ENCODE data around the gene TBC1D8B.
"Not testable (repeated sequence)": the region's sequence is repeated elsewhere in the genome, so short reads cannot be mapped to it uniquely, and the experiment has no call there.

DNA sequence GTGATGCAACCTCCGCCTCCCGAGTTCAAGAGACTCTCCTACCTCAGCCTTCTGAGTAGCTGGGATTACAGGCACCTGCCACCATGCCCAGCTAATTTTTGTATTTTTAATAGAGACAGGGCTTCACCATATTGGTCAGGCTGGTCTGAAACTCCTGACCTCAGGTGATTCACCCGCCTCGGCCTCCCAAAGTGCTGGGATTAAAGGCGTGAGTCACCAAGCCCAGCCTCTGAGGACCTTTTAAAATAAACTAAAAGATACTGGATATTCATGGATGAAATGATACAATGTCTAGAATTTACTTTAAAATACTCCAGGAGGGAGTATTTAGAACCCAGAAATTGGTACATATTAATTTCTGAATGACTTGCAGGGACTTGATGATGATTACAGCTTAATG is 10.5 kb downstream of the TBC1D8B start:
- TF ChIP-seq, protein P1, sequence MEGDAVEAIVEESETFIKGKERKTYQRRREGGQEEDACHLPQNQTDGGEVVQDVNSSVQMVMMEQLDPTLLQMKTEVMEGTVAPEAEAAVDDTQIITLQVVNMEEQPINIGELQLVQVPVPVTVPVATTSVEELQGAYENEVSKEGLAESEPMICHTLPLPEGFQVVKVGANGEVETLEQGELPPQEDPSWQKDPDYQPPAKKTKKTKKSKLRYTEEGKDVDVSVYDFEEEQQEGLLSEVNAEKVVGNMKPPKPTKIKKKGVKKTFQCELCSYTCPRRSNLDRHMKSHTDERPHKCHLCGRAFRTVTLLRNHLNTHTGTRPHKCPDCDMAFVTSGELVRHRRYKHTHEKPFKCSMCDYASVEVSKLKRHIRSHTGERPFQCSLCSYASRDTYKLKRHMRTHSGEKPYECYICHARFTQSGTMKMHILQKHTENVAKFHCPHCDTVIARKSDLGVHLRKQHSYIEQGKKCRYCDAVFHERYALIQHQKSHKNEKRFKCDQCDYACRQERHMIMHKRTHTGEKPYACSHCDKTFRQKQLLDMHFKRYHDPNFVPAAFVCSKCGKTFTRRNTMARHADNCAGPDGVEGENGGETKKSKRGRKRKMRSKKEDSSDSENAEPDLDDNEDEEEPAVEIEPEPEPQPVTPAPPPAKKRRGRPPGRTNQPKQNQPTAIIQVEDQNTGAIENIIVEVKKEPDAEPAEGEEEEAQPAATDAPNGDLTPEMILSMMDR (IDR thresholded peaks at IDR 0.05 in 2 of 3, conservative IDR thresholded peaks at IDR 0.05 in 1 of 3; ENCODE audit: borderline replicate concordance in 1 of 3, insufficient read depth in 1 of 3, low read depth in 2 of 3, low read length in 2 of 3): not testable (repeated sequence)
- not testable (repeated sequence) for TF ChIP-seq EGR1 (IDR thresholded peaks at IDR 0.05; ENCODE audit: low read depth); POLR2A (IDR thresholded peaks at IDR 0.05; ENCODE audit: borderline replicate concordance, extremely low read depth, insufficient read depth, insufficient read length); TCF7L2 (IDR thresholded peaks at IDR 0.05; ENCODE audit: borderline replicate concordance, extremely low read depth, insufficient read depth, insufficient read length); SP1 (IDR thresholded peaks at IDR 0.05; ENCODE audit: low read depth); POLR2AphosphoS5 (IDR thresholded peaks at IDR 0.05; ENCODE audit: low read depth, low read length); EZH2 (IDR thresholded peaks at IDR 0.05); YY1 (IDR thresholded peaks at IDR 0.05; ENCODE audit: extremely low read depth, insufficient replicate concordance, low read depth, low read length)
- TF ChIP-seq JUND (IDR thresholded peaks at IDR 0.05) (0 out of 2 replicates have a peak, but pooled peaks have one; percentile 37), CEBPB (IDR thresholded peaks at IDR 0.05; ENCODE audit: low read depth) (peak; percentile 42; the same call in 1 of the 2 replicates)
- TF ChIP-seq, protein P2, sequence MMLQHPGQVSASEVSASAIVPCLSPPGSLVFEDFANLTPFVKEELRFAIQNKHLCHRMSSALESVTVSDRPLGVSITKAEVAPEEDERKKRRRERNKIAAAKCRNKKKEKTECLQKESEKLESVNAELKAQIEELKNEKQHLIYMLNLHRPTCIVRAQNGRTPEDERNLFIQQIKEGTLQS (IDR thresholded peaks at IDR 0.05): not testable (repeated sequence)

Measured in HCT116 (cell line).